Left cardiac atrium (tissue), 4 donors: ENCODE data around the gene LDLR. TPM values are rescaled to one million over a fixed set of nuclear protein-coding genes. Genes with fewer than 3 reads are reported as not detected.

Experiments used
- ATAC-seq, 2 donors: fragments of 200-7000 bp; cut with Tn5 transposase; one replicate each; pipeline ENCODE4 v1.9.1; 2020; ENCODE audit warnings: mild to moderate bottlenecking in 2 of 2, moderate library complexity in 2 of 2
- DNase-seq: peaks from one replicate; pipeline ENCODE4 v3.0.0-alpha.2; 2020
- intact Hi-C, 2 donors: fragments of 100-400 bp; cut with DNase I; formaldehyde crosslinking; loops; one replicate each; pipeline versions ENCODE4 v1.14.1 to v1.15.1; 2022 to 2023
- long read RNA-seq: library from polyadenylated mRNA; unstranded; transcript quantifications from one replicate; pipeline ENCODE4 v2.0.0, GENCODE V29; 2021
- total RNA-seq, 2 donors: library from RNA; stranded (reverse); fragmentation: NEBNext Ultra II Directional; extraction: Animal tissue kit (Norgen Biotek cat#: 25700); gene quantifications; one replicate each; pipeline ENCODE4 v1.2.1, GENCODE V29; 2021
- donor health status: DM: no; HTN: yes; CAD: no.
- donor health status: DM: no; HTN: yes; CAD: no; lungs with severe emphysema.
- donor health status: DM: yes; HTN: yes; CAD: no.
- donor health status: Dilated cardiomyopathy.

The LDLR gene
- 10 to 100 TPM; 24.4 to 80.0 TPM for total RNA-seq
- long read RNA-seq, partial matches to known transcripts: 7 of 21 reads
- long read RNA-seq, other reads (novel, unspliced or antisense): 10 of 21 reads

DNA sequence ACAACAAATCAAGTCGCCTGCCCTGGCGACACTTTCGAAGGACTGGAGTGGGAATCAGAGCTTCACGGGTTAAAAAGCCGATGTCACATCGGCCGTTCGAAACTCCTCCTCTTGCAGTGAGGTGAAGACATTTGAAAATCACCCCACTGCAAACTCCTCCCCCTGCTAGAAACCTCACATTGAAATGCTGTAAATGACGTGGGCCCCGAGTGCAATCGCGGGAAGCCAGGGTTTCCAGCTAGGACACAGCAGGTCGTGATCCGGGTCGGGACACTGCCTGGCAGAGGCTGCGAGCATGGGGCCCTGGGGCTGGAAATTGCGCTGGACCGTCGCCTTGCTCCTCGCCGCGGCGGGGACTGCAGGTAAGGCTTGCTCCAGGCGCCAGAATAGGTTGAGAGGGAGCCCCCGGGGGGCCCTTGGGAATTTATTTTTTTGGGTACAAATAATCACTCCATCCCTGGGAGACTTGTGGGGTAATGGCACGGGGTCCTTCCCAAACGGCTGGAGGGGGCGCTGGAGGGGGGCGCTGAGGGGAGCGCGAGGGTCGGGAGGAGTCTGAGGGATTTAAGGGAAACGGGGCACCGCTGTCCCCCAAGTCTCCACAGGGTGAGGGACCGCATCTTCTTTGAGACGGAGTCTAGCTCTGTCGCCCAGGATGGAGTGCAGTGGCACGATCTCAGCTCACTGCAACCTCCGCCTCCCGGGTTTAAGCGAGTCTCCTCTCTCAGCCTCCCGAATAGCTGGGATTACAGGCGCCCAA, at the start of gene LDLR:
Gene LDLR (plus strand): TSS at position 210 of the 760 bp plus-strand sequence. CDS start 86 bp downstream, at position 296.
- peak; percentile 90 for DNase-seq
- peak; percentile 56 to 60 for ATAC-seq
- intact Hi-C loops: no loop called here

DNA sequence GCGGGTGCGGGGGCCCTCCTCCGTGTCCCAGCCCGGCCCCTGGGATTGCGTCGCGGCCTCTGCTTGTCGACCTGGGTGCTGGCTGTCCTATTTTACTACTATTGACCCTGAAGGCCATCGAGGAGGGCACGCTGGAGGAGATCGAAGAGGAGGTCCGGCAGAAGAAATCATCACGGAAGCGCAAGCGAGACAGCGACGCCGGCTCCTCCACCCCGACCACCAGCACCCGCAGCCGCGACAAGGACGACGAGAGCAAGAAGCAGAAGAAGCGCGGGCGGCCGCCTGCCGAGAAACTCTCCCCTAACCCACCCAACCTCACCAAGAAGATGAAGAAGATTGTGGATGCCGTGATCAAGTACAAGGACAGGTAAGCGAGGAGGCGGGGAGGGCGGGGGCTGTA, 48.1 kb upstream of the LDLR start:
- intact Hi-C loops: no loop called here
- no peak for DNase-seq
- no peak for ATAC-seq

DNA sequence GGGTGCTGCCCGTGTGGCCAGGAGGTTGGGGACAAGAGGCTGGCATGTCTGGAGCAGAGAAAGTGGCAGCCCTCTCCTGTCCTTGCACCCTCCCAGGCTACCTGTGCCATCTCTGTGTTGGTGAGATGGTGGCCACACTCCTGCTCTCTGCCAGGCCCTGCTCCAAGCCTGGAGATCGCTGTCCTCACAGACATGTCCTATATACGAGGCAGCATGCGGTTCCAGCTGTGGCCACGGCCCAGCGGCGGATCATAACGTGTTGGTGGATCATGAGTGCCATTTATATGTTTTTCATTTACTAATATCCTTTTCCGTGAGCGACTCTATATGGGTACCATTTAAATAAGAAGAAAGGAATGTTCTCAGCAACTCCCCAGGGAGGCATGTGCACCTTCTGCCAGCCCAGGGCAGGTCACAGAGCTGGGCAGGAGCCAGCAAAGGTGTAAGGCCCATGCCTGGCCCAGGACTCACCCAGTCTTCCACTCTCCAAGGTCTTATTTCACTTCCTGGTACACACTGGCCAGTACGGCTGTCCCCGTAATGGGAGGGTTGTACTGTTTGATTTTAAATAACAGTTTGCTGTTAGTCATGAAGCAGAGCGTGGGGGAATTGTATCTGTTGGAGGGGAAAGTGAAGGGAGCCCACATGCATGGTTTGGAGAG, 47.2 kb upstream of the LDLR start:
- intact Hi-C loops: no loop called here
- DNase-seq: no peak
- ATAC-seq: no peak

DNA sequence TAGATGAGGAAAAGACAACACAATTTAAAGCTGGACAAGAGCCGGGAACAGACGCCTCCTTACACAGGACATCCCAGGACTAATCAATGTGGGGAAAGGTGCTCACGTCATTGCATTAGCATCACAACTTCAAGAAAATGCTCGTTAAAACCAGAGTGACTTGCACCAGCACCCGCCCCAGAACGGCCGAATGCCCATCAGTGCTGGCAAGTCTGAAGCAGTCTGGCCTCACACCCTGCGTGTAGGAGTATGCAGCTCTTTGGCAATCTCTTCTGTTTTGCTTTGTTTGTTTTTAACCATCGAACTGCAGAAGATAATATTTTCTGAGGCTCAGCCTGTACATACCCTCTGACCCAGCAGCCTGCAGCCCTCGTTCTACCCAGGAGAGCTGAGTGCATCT, 44.8 kb upstream of the LDLR start:
- intact Hi-C loops: no loop called here
- DNase-seq: no peak
- ATAC-seq: peak in 1 of 2 donors; percentile 76

DNA sequence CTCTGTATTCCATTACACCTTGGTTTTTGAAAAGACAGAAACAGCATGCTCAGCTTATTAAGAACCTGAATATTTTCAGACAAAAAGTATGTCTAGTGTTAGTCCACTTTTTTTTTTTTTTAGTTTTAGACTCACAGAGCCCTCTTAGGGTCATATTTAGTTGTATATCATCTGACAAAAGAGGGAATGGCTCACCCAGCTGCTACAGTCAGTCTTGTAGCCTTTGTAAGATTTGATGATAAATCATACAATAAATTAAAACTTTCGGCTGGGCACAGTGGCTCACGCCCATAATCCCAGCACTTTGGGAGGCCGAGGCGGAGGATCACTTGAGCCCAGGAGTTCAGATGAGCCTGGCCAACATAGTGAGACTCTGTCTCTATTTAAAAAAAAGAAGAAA, 43.7 kb upstream of the LDLR start:
- intact Hi-C loops: no loop called here
- ATAC-seq: no peak
- DNase-seq: no peak

DNA sequence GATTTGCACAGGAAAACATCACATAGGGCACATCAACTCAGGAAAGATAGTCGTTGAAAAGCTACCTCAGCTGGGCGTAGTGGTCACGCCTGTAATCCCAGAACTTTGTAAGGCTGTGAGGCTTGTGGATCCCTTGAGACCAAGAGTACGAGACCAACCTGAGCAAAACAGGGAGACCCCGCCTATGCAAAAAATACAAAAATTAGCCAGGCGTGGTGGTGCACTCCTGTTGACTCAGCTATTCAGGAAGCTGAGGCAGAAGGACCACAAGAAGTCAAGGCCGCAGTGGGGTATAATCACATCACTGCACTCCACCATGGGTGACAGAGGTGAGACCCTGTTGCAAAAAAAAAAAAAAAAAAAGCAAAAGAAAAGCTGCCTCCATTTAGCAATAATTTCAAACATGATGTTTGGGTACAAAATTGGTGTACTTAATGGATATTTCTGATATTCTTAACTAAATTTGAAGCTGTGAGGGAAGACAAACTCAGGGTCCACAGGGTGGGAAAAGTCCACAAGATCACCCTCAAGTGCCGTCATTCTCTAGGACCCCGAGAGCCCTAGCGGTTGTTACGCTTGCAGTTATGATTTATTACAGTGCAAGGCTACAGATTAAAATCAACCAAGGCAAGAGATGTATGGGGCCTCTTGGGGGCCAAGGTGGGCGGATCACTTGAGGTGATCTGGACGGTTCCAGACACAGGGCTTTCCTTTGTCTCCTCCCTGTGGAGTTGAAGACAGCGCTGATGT, 42.5 kb upstream of the LDLR start:
- intact Hi-C loops: no loop called here
- DNase-seq (no peak), ATAC-seq (no peak)

DNA sequence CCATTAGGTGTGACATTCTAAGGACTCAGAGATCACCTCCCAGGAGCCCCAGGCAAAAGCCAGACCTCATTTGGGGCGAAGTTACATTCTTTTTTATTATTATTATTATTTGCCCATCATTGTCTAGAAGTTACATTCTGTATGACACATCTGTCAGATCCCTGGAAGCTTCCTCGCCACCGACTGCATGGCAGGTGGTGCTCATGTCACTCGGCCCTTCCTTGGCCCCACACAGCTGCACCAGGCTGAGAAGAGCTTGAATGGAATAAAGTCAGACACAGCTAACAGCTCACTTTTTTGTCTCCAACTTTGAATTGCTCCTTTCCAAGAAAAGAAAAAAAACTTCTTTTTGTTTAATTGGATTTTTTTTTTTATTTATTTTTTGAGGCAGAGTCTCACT, 41.4 kb upstream of the LDLR start:
- DNase-seq (no peak), ATAC-seq (no peak)
- intact Hi-C loops: no loop called here

DNA sequence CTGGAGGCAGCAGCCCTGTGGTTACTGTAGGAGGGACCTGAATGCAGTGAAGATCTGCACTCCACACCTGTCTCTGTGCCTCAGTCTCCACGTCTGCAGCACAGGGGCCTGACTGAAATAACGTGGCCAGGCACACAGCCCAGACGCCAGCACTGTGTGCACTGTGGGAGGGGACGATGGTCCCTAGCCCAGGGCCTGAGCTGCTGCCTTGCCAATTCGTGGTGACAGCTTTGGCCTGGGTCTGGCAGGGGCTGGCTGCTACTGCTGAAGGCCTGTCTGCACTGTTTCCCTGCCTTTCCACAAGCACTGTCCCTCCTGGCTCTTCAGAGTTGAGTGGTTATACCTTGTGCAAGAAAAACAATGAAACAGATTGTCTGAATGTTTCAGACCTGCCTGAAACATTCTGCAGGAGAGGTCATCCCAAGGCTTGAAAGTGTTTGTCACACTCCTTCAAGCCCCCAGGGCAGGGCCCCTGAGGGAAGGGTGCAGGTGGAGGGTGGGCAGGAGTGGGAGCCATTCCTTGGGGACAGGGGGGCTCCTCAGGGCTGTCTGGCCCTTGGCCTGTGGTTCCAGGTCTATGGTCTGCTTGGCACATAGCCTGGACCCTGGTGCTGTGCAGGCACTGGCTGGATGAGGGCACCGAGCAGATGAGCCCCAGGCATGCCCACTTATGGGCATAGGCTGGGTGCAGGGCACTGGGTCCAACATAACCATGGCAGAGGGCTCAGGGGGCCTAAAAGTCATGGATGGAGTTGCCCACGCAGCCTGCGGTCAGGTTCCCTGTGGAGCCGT, 38.7 kb upstream of the LDLR start:
- no peak for DNase-seq
- intact Hi-C loops: no loop called here
- no peak for ATAC-seq

- no peak for ATAC-seq
- intact Hi-C loops: no loop called here
- no peak for DNase-seq
These were observed 35.5 kb upstream of the LDLR start for GRCh38 chr19:11053817-11054195.

- DNase-seq (no peak), ATAC-seq (no peak)
- intact Hi-C loops: no loop called here
These were observed 35.1 kb upstream of the LDLR start for GRCh38 chr19:11054200-11054599.

- intact Hi-C loops: no loop called here
- no peak for ATAC-seq
- no peak for DNase-seq
These were observed 34.6 kb upstream of the LDLR start for GRCh38 chr19:11054628-11055027.

DNA sequence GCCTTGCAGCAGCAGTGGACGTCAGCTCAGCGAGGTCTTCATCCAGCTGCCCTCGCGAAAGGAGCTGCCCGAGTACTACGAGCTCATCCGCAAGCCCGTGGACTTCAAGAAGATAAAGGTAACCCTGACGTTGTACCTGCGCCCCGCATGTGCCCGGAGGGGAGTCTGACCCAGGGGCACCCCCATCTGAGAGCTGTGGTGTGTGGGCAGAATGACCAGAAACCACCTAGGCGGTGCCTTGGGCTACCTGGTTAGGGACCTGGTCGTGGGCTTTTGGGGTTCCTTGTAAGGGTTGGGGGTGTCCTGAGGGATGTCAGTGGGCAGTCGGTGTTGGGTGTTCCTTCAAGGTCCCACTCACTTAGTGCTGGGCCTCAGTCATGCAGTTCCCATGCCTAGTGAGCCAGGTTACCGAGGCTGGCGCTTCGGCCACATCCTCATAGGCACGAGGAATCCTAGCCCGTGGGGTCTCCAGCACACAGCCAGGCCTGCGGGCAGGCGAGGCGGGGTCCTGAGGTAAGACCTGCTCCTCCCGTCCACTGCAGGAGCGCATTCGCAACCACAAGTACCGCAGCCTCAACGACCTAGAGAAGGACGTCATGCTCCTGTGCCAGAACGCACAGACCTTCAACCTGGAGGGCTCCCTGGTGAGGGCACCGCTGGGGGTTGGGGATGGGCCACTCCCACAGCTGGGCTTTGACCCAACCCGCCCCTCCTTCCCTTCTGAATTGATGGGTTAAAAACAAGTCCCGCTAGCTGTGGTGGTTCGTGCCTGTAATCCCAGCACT, 30.8 kb upstream of the LDLR start:
- ATAC-seq (no peak), DNase-seq (no peak)
- intact Hi-C loops: no loop called here

- ATAC-seq: no peak
- intact Hi-C loops: no loop called here
- DNase-seq: no peak
These were observed 29.5 kb upstream of the LDLR start for GRCh38 chr19:11059511-11060358.

DNA sequence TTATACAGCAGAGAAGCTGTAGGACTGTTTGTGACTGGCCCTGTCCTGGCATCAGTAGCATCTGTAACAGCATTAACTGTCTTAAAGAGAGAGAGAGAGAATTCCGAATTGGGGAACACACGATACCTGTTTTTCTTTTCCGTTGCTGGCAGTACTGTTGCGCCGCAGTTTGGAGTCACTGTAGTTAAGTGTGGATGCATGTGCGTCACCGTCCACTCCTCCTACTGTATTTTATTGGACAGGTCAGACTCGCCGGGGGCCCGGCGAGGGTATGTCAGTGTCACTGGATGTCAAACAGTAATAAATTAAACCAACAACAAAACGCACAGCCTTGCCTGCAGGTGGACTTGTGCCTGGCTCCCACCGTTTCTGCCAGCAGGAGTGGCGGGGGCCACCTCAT, 27.3 kb upstream of the LDLR start:
- intact Hi-C loops: no loop called here
- DNase-seq (no peak), ATAC-seq (no peak)

- DNase-seq (no peak), ATAC-seq (no peak)
- intact Hi-C loops: no loop called here
These were observed 25.8 kb upstream of the LDLR start for GRCh38 chr19:11063434-11063833.

GRCh38 chr19:11064831-11065303, 24.4 kb upstream of the LDLR start:
- intact Hi-C loops: no loop called here
- ATAC-seq (peak in 1 of 2 donors; percentile 34), DNase-seq (no peak)

- DNase-seq (no peak), ATAC-seq (no peak)
- intact Hi-C loops: no loop called here
These were observed 22.9 kb upstream of the LDLR start for GRCh38 chr19:11066326-11066725.
